ENCODE measurements around the gene MYZAP. TPM values are rescaled to one million over a fixed set of nuclear protein-coding genes. Genes with fewer than 3 reads are reported as not detected.

MYZAP gene
- total RNA-seq, 1 experiment from 2014 or later: 1.4 TPM

GRCh38 chr15:57625703-57626448, 34.2 kb downstream of the MYZAP start:
- DNase-seq (ENCODE audit: low read depth): no peak

- no peak for DNase-seq (ENCODE audit: low read depth)
Observed at GRCh38 chr15:57626713-57627440, 35.2 kb downstream of the MYZAP start.

DNA sequence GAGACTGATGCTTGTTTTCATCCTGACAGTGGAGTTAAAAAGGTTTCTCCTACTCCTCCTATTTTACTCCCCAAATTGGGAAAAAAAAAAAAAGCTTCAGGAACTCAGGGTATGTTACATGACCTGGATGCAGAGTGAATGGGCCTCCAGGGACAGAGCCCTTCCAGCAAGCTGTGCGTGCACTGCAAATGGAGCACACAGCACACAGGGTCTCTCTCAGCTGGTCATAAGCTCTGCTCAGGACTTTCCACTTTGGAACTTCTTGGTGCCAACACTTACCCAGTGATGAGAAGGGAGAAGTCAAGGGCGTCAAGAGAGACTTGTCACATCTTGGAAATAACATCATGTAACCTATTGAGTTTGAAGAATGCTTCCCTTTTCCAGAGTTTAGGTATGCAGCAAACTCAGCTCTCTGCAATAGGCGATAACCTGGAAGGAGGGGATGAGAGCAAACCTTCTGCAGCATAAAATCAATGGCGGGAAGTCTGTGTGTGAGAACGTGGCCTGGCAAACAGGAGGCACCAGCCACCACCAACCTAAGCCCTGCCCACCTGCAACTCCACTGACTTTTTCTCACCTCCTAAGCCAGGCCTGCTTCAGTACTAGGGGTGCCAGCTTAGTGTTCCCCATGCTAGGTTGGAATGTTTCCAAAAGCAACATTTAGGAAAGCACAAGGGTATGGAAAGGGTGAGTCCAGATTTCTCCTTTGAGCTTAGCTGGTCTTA, 39.8 kb downstream of the MYZAP start:
- DNase-seq (ENCODE audit: low read depth): no peak

GRCh38 chr15:57634290-57634689, 42.6 kb downstream of the MYZAP start:
- no peak for DNase-seq (ENCODE audit: low read depth)

GRCh38 chr15:57635300-57635909, 43.7 kb downstream of the MYZAP start:
- no peak for DNase-seq (ENCODE audit: low read depth)

DNA sequence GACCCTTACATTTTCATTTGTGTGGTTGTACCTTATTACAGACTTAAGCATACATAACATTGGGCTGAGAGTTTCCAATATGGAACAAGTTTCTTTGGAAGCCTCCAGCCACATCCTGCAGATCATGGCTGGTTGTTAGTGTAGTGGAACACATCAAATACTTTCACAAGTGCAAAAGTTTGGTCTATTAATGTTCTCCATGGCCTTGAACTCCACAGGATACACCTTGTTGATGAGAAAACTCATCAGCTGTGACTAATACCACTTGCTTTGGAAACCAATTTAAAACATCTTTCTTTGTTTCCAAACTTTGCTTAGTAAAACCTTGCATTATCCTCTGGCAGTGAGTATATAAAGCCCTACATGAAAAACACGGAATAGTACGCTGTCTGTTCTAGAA, 46.1 kb downstream of the MYZAP start:
- DNase-seq (ENCODE audit: low read depth): no peak

- no peak for DNase-seq (ENCODE audit: low read depth)
Observed at GRCh38 chr15:57639306-57639705, 47.6 kb downstream of the MYZAP start.

DNA sequence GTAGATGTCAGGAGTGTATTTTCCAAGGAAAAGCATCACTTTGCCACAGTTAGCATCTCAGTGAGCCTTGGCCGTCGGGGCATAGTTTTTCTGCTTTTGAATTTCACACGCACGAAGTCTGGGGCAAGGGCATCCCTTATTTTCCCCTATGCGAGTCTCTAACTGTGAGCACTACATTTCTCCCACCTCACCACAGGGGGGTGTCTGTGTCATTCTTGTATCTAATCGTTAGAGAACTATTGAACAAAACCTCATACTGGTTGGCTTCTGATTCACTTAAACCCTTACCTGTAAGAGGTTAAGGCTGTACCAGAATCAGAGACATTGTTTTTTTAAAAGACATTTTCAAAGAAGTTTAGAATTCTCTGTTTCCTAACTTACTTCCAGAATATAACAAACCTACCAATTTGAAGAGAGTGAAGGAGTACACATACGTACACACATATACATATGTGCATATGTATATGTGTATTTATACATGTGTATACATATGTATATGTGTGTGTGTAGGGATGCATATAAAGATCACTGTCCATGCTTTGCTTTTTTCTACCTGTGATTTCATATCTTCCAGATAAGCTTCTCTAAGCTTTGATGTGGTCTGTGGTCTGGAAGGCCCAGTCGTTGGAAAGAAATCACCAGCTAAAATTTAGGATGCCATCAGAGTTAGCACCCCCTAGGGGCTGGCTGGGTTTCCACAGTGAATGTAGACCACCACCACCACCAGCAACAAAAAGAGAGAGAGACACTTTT, 49.4 kb downstream of the MYZAP start:
- DNase-seq (ENCODE audit: low read depth): peak; percentile 17

DNA sequence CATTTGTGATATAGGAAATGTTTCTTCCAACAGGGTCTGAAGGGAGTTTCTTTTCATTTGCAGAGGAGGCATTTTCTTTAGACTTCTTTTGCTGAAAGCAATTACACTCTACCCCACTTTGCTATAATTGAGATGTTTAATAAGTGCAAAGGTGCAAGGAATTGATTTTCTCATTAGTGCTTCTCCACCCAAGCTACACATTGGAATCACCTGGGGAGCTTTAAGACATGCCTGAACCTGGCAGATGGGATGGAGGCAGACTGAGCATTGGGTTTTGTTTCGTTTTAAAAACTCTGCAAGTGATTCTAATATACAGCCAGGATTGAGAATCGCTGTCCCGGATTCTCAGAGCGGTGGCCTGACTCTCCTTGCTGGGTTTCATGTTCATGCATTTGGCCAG, 52.1 kb downstream of the MYZAP start:
- DNase-seq (ENCODE audit: low read depth): no peak

- no peak for DNase-seq (ENCODE audit: low read depth)
Observed at GRCh38 chr15:57646087-57646486, 54.4 kb downstream of the MYZAP start.

DNA sequence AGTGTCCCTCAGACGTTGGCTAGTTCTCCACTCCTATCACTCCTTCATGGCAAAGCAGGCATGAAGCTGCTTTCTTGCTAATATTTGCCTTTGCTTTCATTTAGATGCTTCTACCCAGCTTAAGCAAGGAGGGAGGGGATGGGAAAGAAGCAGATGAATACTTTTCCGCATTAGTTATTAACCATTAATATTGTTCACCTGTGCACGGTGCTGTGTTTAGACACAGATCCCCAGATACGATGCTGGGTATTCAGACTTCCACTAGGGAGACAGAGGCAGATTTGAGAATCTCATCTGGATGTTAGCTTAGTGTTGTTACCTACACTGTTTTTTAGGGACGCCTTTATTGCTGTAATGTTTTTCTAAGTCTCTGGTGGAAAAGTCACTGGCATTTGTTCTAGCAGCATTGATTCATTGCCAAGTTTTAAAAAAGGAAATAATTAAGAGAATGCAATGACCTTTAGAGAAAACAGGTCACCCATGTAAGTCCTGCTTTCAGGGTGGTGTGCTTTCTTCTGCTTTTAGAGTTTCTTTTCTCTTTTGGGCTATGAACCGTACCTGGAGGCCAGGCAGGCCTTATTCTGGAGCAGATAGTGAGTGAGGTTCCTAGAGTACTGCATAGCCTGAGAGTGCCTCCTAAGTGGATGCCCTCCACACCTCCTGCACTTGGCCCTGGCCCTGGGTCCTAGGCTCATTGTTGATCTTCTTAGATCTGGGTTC, 55.5 kb downstream of the MYZAP start:
- no peak for DNase-seq (ENCODE audit: low read depth)

DNA sequence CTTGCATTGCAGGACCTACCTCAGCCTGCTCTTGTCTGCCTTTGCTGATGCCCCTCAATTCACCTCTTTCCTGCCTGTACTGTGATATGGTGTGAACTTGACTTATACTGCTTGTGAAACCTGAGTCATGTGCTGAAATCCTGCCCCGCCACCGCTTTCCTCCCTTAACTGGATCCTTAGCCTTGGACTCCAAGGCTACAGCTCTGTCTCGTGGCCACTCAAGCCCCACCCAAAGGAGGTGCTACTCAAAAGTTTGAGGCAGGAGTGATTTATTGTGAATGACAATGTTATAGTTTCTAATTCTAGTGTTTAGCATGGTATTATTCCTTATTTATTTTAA, 56.1 kb downstream of the MYZAP start:
- no peak for DNase-seq (ENCODE audit: low read depth)

DNA sequence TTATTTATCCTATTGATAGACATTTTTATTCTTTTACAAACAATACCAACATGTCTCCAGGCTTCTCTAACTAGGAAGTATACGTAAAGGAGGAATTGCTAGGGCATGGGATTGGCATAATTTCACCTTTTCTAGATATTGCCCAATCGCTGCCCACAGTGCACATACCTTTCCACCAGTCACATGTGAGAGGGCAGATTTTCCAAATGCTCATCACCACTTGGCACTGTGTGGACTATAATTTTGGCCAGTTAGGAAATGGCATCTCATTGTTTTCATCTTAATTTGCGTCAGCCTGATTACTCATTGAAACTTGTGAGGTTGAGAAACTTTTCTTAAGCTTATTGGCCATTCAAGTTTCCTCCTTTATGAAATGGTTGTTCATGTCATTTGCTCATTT, 57.4 kb downstream of the MYZAP start:
- DNase-seq (ENCODE audit: low read depth): no peak

DNA sequence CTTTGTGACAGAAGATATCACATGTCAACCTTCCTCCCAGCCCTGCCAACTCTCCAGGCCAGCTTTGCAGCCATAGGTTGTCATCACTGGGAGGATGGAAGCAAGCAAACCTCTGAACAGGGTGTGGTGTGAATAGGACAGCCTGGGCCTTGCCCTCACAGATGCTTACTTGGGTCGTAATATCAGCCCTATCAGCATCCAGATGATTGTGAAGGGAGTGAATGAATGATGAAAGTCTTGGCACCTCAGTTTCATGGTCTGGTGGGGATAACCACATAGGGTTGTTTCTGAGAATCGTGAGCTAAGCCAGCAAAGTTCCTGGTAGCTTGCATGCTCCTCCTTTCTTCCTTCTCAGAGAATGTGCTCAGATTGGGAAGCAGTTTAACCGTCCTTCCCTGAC, 59.7 kb downstream of the MYZAP start:
- DNase-seq (ENCODE audit: low read depth): no peak

DNA sequence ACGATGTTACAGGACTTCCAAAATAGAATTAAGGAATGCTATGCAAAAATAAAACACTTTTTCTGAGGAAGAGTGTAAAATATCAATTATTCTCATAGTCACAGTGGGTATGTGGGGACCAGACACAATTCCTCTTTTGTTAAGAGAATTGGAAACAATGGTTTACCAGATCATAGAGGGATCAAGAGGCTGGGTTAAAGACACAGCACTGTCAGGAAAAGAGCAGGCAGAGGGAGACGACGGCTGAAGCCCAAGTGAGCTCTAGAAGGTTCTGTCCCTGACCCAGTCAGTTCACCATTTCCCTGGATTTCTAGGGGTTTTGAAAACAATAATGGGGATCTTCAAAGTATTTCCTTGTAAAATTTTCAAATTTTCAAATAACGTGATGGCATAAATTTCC, 60.8 kb downstream of the MYZAP start:
- DNase-seq (ENCODE audit: low read depth): no peak

GRCh38 chr15:57654153-57654852, 62.6 kb downstream of the MYZAP start:
- no peak for DNase-seq (ENCODE audit: low read depth)

- no peak for DNase-seq (ENCODE audit: low read depth)
Observed at GRCh38 chr15:57655053-57655452, 63.3 kb downstream of the MYZAP start.

DNA sequence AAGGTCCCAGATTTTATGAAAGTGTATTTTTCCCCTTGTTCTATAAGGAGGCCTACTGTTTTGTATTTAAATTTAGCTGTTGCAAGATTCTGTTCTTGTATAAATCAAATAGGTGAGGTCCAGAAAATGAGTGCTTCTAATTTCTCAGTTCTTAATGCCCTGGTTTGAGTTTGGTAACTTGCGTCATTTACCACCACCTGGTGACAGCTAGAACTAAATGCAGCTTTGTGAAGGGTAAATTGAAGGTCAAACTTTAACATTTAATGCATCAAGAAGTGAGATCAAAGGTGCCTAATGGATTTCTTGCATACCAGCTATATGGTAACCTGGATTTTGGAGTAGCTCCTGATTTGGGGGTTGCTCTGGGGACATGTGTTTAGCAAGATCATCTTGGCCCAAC, 64.1 kb downstream of the MYZAP start:
- DNase-seq (ENCODE audit: low read depth): no peak

GRCh38 chr15:57656434-57656833, 64.7 kb downstream of the MYZAP start:
- DNase-seq (ENCODE audit: low read depth): no peak

DNA sequence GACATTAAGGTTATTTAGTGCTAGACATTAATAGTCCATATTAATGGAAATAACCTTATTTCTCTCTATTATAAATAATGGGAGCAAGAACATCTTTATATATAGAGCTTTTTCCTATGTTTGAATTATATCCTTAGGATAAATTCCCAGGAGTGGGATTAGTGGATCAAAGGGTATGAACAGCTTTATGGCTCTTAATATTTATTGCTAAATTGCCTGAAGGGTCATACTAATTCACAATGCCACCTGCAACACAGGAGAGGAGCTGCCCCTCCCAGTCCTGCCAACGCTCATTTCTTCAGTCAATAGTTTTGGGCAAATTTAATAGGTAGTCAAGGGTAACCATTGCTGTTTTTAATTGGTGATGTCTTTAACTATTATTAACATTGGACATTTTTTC, 65.9 kb downstream of the MYZAP start:
- DNase-seq (ENCODE audit: low read depth): no peak

Measured in Daoy (cell line).